IMR-90 (cell line): ENCODE results near the gene LIN52. TPM values are rescaled to one million over a fixed set of nuclear protein-coding genes. Genes with fewer than 3 reads are reported as not detected.

Experiments
- ATAC-seq: fragments of 200-7000 bp; cut with Tn5 transposase; 2 replicates; pipeline ENCODE4 v1.9.1; 2020; ENCODE audit warnings: low read depth, mild to moderate bottlenecking, moderate library complexity
- BruUV-seq: library from RNA; stranded (reverse); fragments of 400-500 nt; replicated peaks from 2 replicates; lab custom pipeline; 2021; lab: Mats Ljungman, UMichigan
- CTCF ChIA-PET: fragments of 300-600 bp; formaldehyde crosslinking; extraction: SDS; loops from one replicate; lab custom pipeline; 2021; ENCODE audit warnings: antibody characterized with exemption; lab: Yijun Ruan, JAX
- POLR2A ChIA-PET: fragments of 300-600 bp; sonication (Branson Sonifier 250); formaldehyde crosslinking; loops from one replicate; lab custom pipeline; 2022; ENCODE audit warnings: antibody characterized with exemption; ENCODE audit not compliant: unreplicated experiment; lab: Charles Lee
- DNase-seq: peaks from one replicate; pipeline ENCODE4 v3.0.0; 2013
- H2AFZ ChIP-seq: replicated peaks from 2 replicates; pipeline ENCODE3; 2013; ENCODE audit warnings: low read length, mild to moderate bottlenecking; ENCODE audit not compliant: poor library complexity
- H2AK5ac ChIP-seq: 2 replicates; pipeline ENCODE4 v1.6.1; 2013; ENCODE audit warnings: low read depth, low read length, inconsistent platforms
- H2AK9ac ChIP-seq: replicated peaks from 2 replicates; pipeline ENCODE3; 2013; ENCODE audit warnings: mild to moderate bottlenecking, low read depth, low read length, moderate library complexity; ENCODE audit not compliant: poor library complexity
- H2BK120ac ChIP-seq: 2 replicates; pipeline ENCODE4 v1.6.1; 2013; ENCODE audit warnings: low read depth, low read length, inconsistent platforms
- H2BK15ac ChIP-seq: 3 replicates; pipeline ENCODE4 v1.6.1; 2013; ENCODE audit warnings: low read depth, low read length, inconsistent platforms
- H2BK20ac ChIP-seq: 2 replicates; pipeline ENCODE4 v1.6.1; 2013; ENCODE audit warnings: low read depth, mild to moderate bottlenecking, inconsistent platforms, low read length, moderate library complexity
- H2BK5ac ChIP-seq: 2 replicates; pipeline ENCODE4 v1.6.1; 2013; ENCODE audit warnings: mild to moderate bottlenecking, low read depth, low read length, inconsistent platforms; ENCODE audit not compliant: poor library complexity, severe bottlenecking
- H3K14ac ChIP-seq: replicated peaks from 2 replicates; pipeline ENCODE4 v1.6.1; 2013; ENCODE audit warnings: low read depth, low read length, inconsistent platforms
- H3K18ac ChIP-seq: 2 replicates; pipeline ENCODE4 v1.6.1; 2013; ENCODE audit warnings: low read depth, low read length, control low read depth
- H3K23ac ChIP-seq: 2 replicates; pipeline ENCODE4 v1.6.1; 2013; ENCODE audit warnings: low read depth, low read length, inconsistent platforms
- H3K27ac ChIP-seq: 2 replicates; pipeline ENCODE4 v1.5.1; 2013; ENCODE audit warnings: mild to moderate bottlenecking, control low read depth, low read length; ENCODE audit not compliant: insufficient read depth
- H3K27me3 ChIP-seq: 2 replicates; pipeline ENCODE4 v1.6.1; 2013; ENCODE audit warnings: low read length; ENCODE audit not compliant: control insufficient read depth, insufficient read depth
- H3K36me3 ChIP-seq: 2 replicates; pipeline ENCODE4 v1.6.1; 2013; ENCODE audit warnings: low read length, mixed read lengths; ENCODE audit not compliant: control insufficient read depth, insufficient read depth
- H3K4ac ChIP-seq: 2 replicates; pipeline ENCODE4 v1.6.1; 2013; ENCODE audit warnings: low read depth, low read length, inconsistent platforms
- H3K4me1 ChIP-seq: 2 replicates; pipeline ENCODE4 v1.6.1; 2013; ENCODE audit warnings: low read length, mixed read lengths; ENCODE audit not compliant: control insufficient read depth, insufficient read depth
- H3K4me2 ChIP-seq: 2 replicates; pipeline ENCODE4 v1.6.1; 2013; ENCODE audit warnings: low read depth, mild to moderate bottlenecking, control low read depth, low read length, moderate library complexity
- H3K4me3 ChIP-seq: 2 replicates; pipeline ENCODE4 v1.5.1; 2013; ENCODE audit warnings: low read depth, mild to moderate bottlenecking, control low read depth, low read length, moderate library complexity; ENCODE audit not compliant: insufficient read depth
- H3K56ac ChIP-seq: 2 replicates; pipeline ENCODE4 v1.6.1; 2013; ENCODE audit warnings: low read length, inconsistent platforms; ENCODE audit not compliant: insufficient read depth; ENCODE audit errors: extremely low read depth
- H3K79me1 ChIP-seq, 2 experiments: 2 replicates each; pipeline ENCODE4 v1.6.1; 2013; ENCODE audit warnings: low read length in 2 of 2, inconsistent platforms in 1 of 2, low read depth in 1 of 2
- H3K9ac ChIP-seq: 2 replicates; pipeline ENCODE4 v1.6.1; 2013; ENCODE audit warnings: low read depth, low read length, control low read depth
- H3K9me1 ChIP-seq: 2 replicates; pipeline ENCODE4 v1.6.1; 2013; ENCODE audit warnings: low read length, inconsistent platforms; ENCODE audit not compliant: insufficient read depth
- H3K9me3 ChIP-seq: 2 replicates; pipeline ENCODE4 v1.6.1; 2013; ENCODE audit warnings: low read length; ENCODE audit not compliant: control insufficient read depth, insufficient read depth
- H4K20me1 ChIP-seq: 2 replicates; pipeline ENCODE4 v1.6.1; 2013; ENCODE audit warnings: low read length, inconsistent platforms; ENCODE audit not compliant: insufficient read depth
- H4K5ac ChIP-seq: 2 replicates; pipeline ENCODE4 v1.6.1; 2013; ENCODE audit warnings: mild to moderate bottlenecking, low read depth, low read length, control low read depth
- H4K8ac ChIP-seq, 2 experiments: 2 replicates each; pipeline ENCODE4 v1.6.1; 2013; ENCODE audit warnings: low read depth in 2 of 2, low read length in 2 of 2, control low read depth in 1 of 2, inconsistent platforms in 1 of 2
- H4K91ac ChIP-seq: 2 replicates; pipeline ENCODE4 v1.6.1; 2013; ENCODE audit warnings: low read depth, low read length, inconsistent platforms; ENCODE audit not compliant: insufficient read depth
- CHD1 ChIP-seq: IDR thresholded peaks from 2 replicates; pipeline ENCODE4 v1.6.1; 2012; ENCODE audit warnings: low read depth, low read length, improper control_type of control experiment
- MAFK ChIP-seq: IDR thresholded peaks from 2 replicates; pipeline ENCODE4 v1.6.1; 2012; ENCODE audit warnings: low read depth, low read length, improper control_type of control experiment
- WGBS, 2 experiments: methylation state at CpG; one replicate each; pipeline versions ENCODE4 v1.1.5 to v1.1.7; 2013; ENCODE audit warnings: missing lambda C conversion rate in 2 of 2; ENCODE audit not compliant: insufficient read length in 1 of 2; ENCODE audit errors: extremely low coverage in 2 of 2; 5-methylcytosine and 5-hydroxymethylcytosine counted together
- dilution Hi-C: fragments of 300-500 bp; cut with HindIII; formaldehyde crosslinking; loops from one replicate; pipeline ENCODE4 v1.14.3; 2018; ENCODE audit warnings: low sequenced_read_pairs; ENCODE audit not compliant: unreplicated experiment
- in situ Hi-C: fragments of 300-500 bp; cut with MboI; formaldehyde crosslinking; loops from 3 replicates; pipeline ENCODE4 v1.14.3; 2019; ENCODE audit warnings: low sequenced_read_pairs, inconsistent platforms, mixed read lengths
- intact Hi-C: fragments of 100-400 bp; cut with micrococcal nuclease; formaldehyde crosslinking; loops from 2 replicates; pipeline ENCODE4 v1.10.0; 2022
- polyA plus RNA-seq, 3 experiments: library from polyadenylated mRNA; depleted of rRNA; stranded (reverse); fragments of >200 nt; gene quantifications; 2 replicates each; pipeline ENCODE4 v1.2.3, GENCODE V29; 2012; ENCODE audit warnings: low replicate concordance in 1 of 3
- total RNA-seq: library from RNA; depleted of rRNA; stranded (reverse); fragments of >200 nt; gene quantifications from 2 replicates; pipeline ENCODE4 v1.2.3, GENCODE V29; 2012

Gene LIN52
- total and polyA plus RNA-seq, 2 of the 4 experiments (the other 2 are of a cell fraction): 6.1 to 11.5 TPM

GRCh38 chr14:74155287-74155686 lies 70.5 kb downstream of the LIN52 start:
- H4K8ac ChIP-seq: no peak overlapping the region
- no peak overlapping the region for H3K14ac ChIP-seq
- H4K91ac ChIP-seq: no peak overlapping the region
- intact Hi-C loops: no loop called here
- ChIA-PET CTCF (interaction anchor here (0.6 to 1.1 kb wide), 2 partner anchors 16 to 24 kb away, joined by 3 to 4 read pairs; no protein-coding TSS in a partner anchor), POLR2A (no interaction called here)
- TF ChIP-seq MAFK (no peak), CHD1 (no peak)
- H2BK5ac ChIP-seq: no peak overlapping the region
- no peak overlapping the region for H3K27ac ChIP-seq
- H3K4me2 ChIP-seq: no peak overlapping the region
- in situ Hi-C loops: no loop called here
- H3K36me3 ChIP-seq: no peaks in the 10 kb centered on the region
- H3K9ac ChIP-seq: no peak overlapping the region
- H2BK120ac ChIP-seq: no peak overlapping the region
- 100% methylated on average over 1 of the region's 6 CpGs; no CpG with 5 or more reads in 1 of the 2 experiments for WGBS, 2 experiments
- no peaks in the 10 kb centered on the region for H3K9me3 ChIP-seq
- H2BK20ac ChIP-seq: no peak overlapping the region
- no peak overlapping the region for H4K5ac ChIP-seq
- H3K4me1 ChIP-seq: no peaks in the 10 kb centered on the region
- no peak overlapping the region for H2AFZ ChIP-seq
- no peak overlapping the region for H3K4me3 ChIP-seq
- H4K20me1 ChIP-seq: no peaks in the 10 kb centered on the region
- dilution Hi-C loops: no loop called here
- H2AK5ac ChIP-seq: no peak overlapping the region
- ATAC-seq (no peak), DNase-seq (no peak)
- no peaks in the 10 kb centered on the region for H3K79me1 ChIP-seq
- no peaks in the 10 kb centered on the region for H3K9me1 ChIP-seq
- H2AK9ac ChIP-seq: no peak overlapping the region
- H3K4ac ChIP-seq: no peak overlapping the region
- H3K56ac ChIP-seq: no peak overlapping the region
- no TSS peak for BruUV-seq
- H3K27me3 ChIP-seq: no peaks in the 10 kb centered on the region
- no peak overlapping the region for H3K18ac ChIP-seq
- no peak overlapping the region for H2BK15ac ChIP-seq
- no peak overlapping the region for H3K23ac ChIP-seq
